Stimulated activated CD4-positive, alpha-beta T cell treated with anti-CD3 and anti-CD28 coated beads, TNF-alpha, amount 100 ng/mL, for 24 hours (primary cell): ENCODE data around the gene MLLT10.
"Not testable (repeated sequence)": the region's sequence is repeated elsewhere in the genome, so short reads cannot be mapped to it uniquely, and the experiment has no call there.

Experiments
- DNase-seq, 3 experiments: peaks; one replicate each; pipeline ENCODE4 v3.0.0-alpha.2; 2020; ENCODE audit warnings: low read depth in 3 of 3

Gene MLLT10

GRCh38 chr10:21527598-21528235, 6.3 kb upstream of the MLLT10 start:
- DNase-seq, result no peak

DNA sequence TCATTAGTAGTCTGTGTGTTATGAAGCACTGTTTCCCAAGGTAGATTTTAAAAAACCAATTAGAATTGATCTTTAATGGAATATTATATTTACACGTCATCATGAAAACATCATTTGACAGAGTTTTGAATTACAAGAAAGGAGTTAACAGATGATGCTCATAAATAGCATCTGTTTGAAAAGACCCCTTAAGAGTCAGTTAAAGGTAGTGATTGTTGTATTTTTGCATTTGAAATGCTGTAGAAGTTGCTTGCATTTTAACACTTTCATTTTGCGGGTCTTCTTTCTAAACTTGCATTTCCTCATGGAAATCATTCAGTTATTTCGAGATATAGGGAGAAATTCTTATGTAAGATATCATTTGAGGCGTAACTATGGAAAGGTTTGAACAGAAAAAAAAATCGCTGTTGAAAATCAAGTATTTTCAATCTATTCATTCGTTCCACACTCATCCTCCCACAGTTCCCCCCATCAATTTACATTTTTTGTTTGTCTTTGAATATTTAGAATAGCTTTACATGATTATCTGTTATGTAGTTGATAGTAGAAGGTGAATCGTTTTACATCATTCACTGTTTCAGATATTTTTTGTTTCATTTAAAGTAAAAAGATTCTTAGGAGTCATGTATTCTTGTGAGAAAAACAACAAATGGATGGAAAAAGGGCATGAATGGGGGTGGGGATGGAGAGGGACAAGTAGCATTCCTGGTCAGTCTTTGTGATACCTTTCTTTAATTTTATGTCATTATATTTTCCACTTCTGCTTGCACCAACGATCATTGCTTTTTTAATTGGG, 5.6 kb upstream of the MLLT10 start:
- no peak for DNase-seq

DNA sequence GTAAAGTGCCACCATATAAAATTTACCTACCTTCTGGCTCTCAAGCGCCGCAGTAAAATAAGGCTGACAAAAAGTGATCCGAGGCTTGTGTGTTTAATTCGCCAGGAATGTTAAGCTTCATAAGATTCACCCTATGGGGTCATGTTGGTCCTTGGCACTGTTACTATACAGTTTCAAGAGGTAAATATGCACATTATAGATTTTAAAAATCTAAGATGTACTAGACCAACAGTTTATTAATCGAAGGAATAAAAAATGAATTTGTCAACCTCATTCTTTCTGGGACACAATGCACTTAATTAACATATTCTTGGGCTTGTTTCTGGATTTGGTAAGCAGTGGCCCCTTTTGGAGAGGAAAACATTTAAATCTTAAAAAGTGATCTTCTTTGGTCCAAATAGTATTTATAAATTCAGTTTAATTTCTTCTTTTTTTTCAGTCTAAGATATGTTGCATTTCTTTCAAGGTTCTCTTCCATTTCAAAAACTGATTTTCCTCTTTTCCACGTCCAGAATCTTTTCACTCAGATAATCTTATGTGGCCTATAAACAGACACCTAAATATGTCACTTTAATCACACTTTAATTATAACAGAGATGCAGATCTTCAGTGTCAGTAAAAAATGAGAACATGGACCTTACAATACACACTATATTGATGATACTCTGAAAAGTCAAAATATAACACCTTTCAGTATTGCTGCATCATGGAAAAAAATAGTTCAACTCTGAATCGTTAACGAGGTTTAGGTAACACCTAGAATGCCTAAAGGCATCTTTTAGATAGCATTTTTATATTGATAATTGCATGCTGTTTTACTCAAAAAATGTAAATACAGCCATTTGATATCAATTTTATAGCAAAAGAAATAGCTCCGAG, 4.8 kb upstream of the MLLT10 start:
- DNase-seq, result no peak

GRCh38 chr10:21530168-21530567, 3.9 kb upstream of the MLLT10 start:
- no peak for DNase-seq

- no peak for DNase-seq
Observed at GRCh38 chr10:21530641-21531040, 3.4 kb upstream of the MLLT10 start.

DNA sequence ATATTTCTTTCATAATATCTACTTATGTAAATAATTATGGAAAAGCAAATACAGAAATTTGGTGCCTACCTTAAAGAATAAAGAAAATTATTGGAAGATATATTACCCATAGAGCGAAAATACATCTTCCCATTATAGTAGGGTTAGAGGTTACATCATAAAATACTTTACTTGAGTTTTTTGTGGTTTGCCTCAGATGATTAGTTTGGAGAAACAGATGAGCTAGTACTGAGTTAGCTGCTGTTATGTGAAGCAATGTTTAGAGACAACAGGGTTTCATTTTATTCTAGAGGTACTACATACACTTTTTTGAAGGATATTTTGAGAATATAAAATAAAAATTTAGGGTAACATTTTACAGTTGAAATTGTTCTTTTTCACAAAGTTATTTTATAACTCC, 2.9 kb upstream of the MLLT10 start:
- no peak for DNase-seq

GRCh38 chr10:21532694-21533466, 1.2 kb upstream of the MLLT10 start:
- DNase-seq, result no peak

GRCh38 chr10:21534280-21534586, 201 bp downstream of the MLLT10 start:
- DNase-seq, result no peak

GRCh38 chr10:21534604-21535493, 817 bp downstream of the MLLT10 start:
- DNase-seq, result peak in 1 of 3 experiments; percentile 41

DNA sequence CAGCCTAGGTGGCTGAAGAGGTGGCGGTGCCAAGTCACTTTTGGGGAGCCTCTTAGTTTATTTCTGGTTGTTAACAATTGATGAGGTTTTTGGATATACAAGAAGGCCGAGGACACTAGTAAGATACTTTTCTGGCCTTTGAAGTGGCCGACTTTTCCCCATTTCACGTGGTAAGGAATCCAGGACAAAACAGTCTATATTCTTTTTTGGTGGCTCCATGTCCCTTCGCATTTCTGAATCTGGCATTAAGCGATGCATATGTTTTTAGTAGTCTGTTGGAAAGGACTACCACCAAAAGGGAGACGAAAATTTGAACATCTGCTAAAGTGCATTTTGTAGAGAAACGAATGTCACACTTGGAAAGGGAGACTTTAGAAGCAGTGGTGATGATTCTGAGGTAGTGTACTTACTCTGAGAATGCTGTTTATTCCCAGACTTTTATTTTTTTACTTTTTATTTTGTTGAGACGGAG, 1.5 kb downstream of the MLLT10 start:
- no peak for DNase-seq

DNA sequence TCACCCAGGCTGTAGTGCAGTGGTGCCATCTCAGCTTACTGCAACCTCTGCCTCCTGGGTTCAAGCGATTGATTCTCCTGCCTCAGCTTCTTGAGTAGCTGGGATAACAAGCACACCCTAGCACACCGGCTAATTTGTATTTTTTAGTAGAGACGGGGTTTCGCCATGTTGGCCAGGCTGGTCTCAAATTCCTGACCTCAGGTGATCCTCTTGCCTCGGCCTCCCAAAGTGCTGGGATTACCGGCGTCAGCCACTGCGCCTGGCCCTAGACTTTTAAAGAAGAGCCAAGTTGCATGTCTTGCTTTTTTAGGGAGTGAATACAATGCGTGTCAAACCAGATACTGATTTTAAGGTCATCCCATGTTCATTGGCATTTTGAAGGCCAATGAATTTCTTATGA, 1.9 kb downstream of the MLLT10 start:
- DNase-seq, result not testable (repeated sequence)

GRCh38 chr10:21536874-21537273, 2.8 kb downstream of the MLLT10 start:
- DNase-seq, result no peak

- not testable (repeated sequence) for DNase-seq
Observed at GRCh38 chr10:21540701-21541100, 6.7 kb downstream of the MLLT10 start.

GRCh38 chr10:21547246-21547645, 13.2 kb downstream of the MLLT10 start:
- DNase-seq, result no peak

GRCh38 chr10:21552638-21553037, 18.6 kb downstream of the MLLT10 start:
- no peak for DNase-seq

GRCh38 chr10:21556527-21556926, 22.5 kb downstream of the MLLT10 start:
- no peak for DNase-seq

DNA sequence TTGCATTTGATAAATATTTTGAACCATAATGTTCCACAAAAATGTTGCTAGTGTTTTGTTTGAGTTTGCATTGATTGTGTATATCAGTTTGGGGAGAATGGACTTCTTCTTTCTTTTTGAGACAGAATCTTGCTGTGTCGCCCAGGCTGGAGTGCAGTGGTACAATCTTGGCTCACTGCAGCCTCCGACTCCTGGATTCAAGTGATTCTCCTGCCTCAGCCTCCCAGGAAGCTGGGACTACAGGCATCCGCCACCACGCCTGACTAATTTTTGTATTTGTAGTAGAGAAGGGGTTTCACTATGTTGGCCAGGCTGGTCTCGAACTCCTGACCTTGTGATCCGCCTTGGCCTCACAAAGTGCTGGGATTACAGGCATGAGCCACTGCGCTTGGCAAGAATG, 25.0 kb downstream of the MLLT10 start:
- DNase-seq, result not testable (repeated sequence)

- DNase-seq, result no peak
Observed at GRCh38 chr10:21570761-21571521, 36.9 kb downstream of the MLLT10 start.

DNA sequence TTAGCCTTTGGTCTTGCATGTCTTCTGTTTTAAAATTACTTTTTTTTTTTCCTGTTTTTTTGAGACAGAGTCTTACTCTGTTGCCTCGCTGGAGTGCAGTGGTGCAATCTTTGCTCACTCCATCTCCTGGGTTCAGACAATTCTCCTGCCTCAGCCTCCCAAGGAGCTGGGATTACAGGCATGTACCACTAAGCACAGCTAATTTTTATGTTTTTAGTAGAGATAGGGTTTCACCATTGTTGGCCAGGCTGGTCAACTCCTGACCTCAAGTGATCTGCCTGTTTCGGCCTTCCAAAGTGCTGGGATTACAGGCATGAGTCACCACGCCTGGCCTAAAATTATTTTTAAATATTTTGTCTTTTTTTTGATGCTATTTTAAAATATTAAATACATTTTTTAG, 38.5 kb downstream of the MLLT10 start:
- no peak for DNase-seq

DNA sequence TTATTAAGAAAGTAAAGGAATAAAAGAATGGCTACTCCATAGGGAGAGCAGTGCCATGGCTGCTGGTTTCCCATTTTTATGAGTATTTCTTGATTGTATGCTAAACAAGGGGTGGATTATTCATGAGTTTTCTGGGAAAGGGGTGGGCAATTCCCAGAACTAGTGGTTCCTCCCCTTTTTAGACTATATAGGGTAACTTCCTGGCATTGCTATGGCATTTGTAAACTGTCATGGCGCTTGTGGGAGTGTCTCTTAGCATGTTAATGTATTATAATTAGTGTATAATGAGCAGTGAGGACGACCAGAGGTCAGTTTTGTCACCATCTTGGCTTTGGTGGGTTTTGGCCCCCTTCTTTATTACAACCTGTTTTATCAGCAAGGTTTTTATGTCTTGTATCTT, 40.5 kb downstream of the MLLT10 start:
- not testable (repeated sequence) for DNase-seq
